GM12875 (cell line): Measurements from ENCODE around the gene MAST3.

Source experiments
- H3K4me3 ChIP-seq: one replicate; pipeline ENCODE4 v1.5.1; 2011; ENCODE audit warnings: low read depth, low read length, control low read depth
- CTCF ChIP-seq: IDR thresholded peaks from 2 replicates; pipeline ENCODE4 v1.5.1; 2011; ENCODE audit warnings: low read depth, mild to moderate bottlenecking, control low read depth, inconsistent platforms, low read length, moderate library complexity, borderline replicate concordance; ENCODE audit not compliant: insufficient read depth

MAST3 gene

GRCh38 chr19:18152817-18153555, 55.4 kb downstream of the MAST3 start, which contains the start of gene PIK3R2:
TSS of gene PIK3R2 (plus strand) at chr19:18153163. CDS start at chr19:18155880, 2,717 bp downstream.
- no peak for TF ChIP-seq CTCF

GRCh38 chr19:18153556-18154134, 56.1 kb downstream of the MAST3 start:
- H3K4me3 ChIP-seq, result peak overlapping the region; percentile 86
- TF ChIP-seq CTCF, result no peak

More at GRCh38 chr19:18152817-18153555, 55.4 kb downstream of the MAST3 start, which contains the start of gene PIK3R2:
- H3K4me3 ChIP-seq, result peak within 1 kb of the TSS; percentile 86

- no peak overlapping the region for H3K4me3 ChIP-seq
- no peak for TF ChIP-seq CTCF
These were observed 57.8 kb downstream of the MAST3 start for GRCh38 chr19:18155095-18156087.

GRCh38 chr19:18156268-18156667, 58.7 kb downstream of the MAST3 start:
- TF ChIP-seq CTCF, result no peak
- no peak overlapping the region for H3K4me3 ChIP-seq

- TF ChIP-seq CTCF, result no peak
- H3K4me3 ChIP-seq, result no peak overlapping the region
These were observed 59.4 kb downstream of the MAST3 start for GRCh38 chr19:18156841-18157464.

- no peak for TF ChIP-seq CTCF
- H3K4me3 ChIP-seq, result no peak overlapping the region
These were observed 60.0 kb downstream of the MAST3 start for GRCh38 chr19:18157465-18158063.
